HEK293T (cell line): ENCODE measurements around the gene NKAPD1.

ENCODE experiments used
- ARNT ChIP-seq: fragments of 450-650 bp; IDR thresholded peaks from 2 replicates; pipeline ENCODE4 v1.6.1; 2017; ENCODE audit warnings: mild to moderate bottlenecking
- BHLHE40 ChIP-seq: fragments of 450-650 bp; IDR thresholded peaks from 2 replicates; pipeline ENCODE4 v1.6.1; 2016; ENCODE audit warnings: mild to moderate bottlenecking, moderate library complexity, borderline replicate concordance
- ELF4 ChIP-seq: fragments of 450-650 bp; IDR thresholded peaks from 2 replicates; pipeline ENCODE4 v1.6.1; 2017; ENCODE audit warnings: antibody characterized with exemption
- HDGF ChIP-seq: fragments of 450-650 bp; IDR thresholded peaks from 2 replicates; pipeline ENCODE4 v1.6.1; 2017; ENCODE audit warnings: antibody characterized with exemption, borderline replicate concordance
- SP1 ChIP-seq: fragments of 450-650 bp; IDR thresholded peaks from 2 replicates; pipeline ENCODE4 v1.6.1; 2017

DNA sequence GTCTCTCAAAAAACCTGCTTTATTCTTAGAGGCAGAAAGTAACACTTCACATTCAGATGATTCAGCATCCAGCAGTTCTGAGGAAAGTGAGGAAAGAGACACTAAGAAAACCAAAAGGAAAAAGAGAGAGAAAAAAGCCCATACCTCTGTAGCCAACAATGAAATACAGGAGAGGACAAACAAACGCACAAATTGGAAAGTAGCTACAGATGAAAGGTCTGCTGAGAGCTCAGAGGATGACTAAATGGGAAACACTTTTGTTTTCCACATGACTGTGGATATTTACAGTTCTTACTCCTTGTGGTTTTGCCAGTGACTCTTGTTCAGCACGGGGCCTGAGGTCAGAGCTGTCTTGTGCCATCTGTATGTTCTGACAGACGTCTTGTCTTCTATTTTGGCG lies 8.6 kb downstream of the NKAPD1 start:
- no peak for TF ChIP-seq ELF4
- TF ChIP-seq BHLHE40: no peak
- no peak for TF ChIP-seq SP1
- no peak for TF ChIP-seq HDGF
- TF ChIP-seq ARNT: no peak
